H7 (cell line): ENCODE data around the gene YEATS4. TPM values are rescaled to one million over a fixed set of nuclear protein-coding genes. Genes with fewer than 3 reads are reported as not detected.

ENCODE experiments used
- DNase-seq: peaks from one replicate; pipeline ENCODE4 v3.0.0; 2012
- H3K27me3 ChIP-seq: 2 replicates; pipeline ENCODE4 v1.6.0; 2011; ENCODE audit warnings: mild to moderate bottlenecking, low read length; ENCODE audit not compliant: control insufficient read depth, insufficient read depth
- H3K36me3 ChIP-seq: replicated peaks from 2 replicates; pipeline ENCODE4 v1.5.1; 2011; ENCODE audit warnings: low read length; ENCODE audit not compliant: control insufficient read depth, insufficient read depth
- H3K4me3 ChIP-seq: 2 replicates; pipeline ENCODE4 v1.5.1; 2011; ENCODE audit warnings: low read depth, mild to moderate bottlenecking, control low read depth, low read length, moderate library complexity; ENCODE audit not compliant: insufficient read depth
- total RNA-seq: library from RNA; depleted of rRNA; stranded (reverse); fragments of >200 nt; shearing (Covaris generic); gene quantifications from 2 replicates; pipeline ENCODE4 v1.2.3, GENCODE V29; 2014; rRNA removed

YEATS4 gene
- total RNA-seq, 1 experiment from 2014 or later = 45.8 TPM

- Histone ChIP-seq H3K27me3 (no peaks in the 10 kb centered on the region), H3K4me3 (no peak overlapping the region), H3K36me3 (no peaks in the 10 kb centered on the region)
Measured at GRCh38 chr12:69423037-69423905, 63.7 kb downstream of the YEATS4 start.

DNA sequence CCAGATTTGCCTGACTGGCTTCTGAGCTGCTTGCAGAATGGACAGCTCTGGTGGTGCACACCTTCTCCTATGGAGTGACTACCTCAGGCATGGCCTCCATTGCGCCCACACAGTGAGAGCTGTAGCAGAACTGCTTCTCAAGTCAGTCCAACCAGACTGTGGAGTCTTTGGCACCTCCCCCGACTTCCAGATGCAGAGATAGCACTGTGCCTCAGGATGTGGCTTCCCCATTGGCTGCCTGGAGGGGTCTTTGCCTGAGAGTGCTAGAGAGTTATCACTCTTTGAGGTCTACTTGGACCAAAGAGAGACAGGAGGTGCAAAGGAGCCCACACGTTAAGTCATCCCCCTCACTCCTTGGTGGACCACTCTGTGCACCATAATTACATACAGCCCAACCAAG lies 65.9 kb downstream of the YEATS4 start:
- no peak overlapping the region for H3K4me3 ChIP-seq
- no peaks in the 10 kb centered on the region for H3K27me3 ChIP-seq
- DNase-seq = no peak
- H3K36me3 ChIP-seq = no peaks in the 10 kb centered on the region

More at GRCh38 chr12:69423037-69423905, 63.7 kb downstream of the YEATS4 start:
- no peak for DNase-seq

- Histone ChIP-seq H3K36me3 (no peaks in the 10 kb centered on the region), H3K4me3 (no peak overlapping the region), H3K27me3 (no peaks in the 10 kb centered on the region)
- no peak for DNase-seq
Measured at GRCh38 chr12:69428351-69429073, 69.0 kb downstream of the YEATS4 start.

GRCh38 chr12:69430942-69431590 lies 71.5 kb downstream of the YEATS4 start:
- Histone ChIP-seq H3K4me3 (no peak overlapping the region), H3K27me3 (no peaks in the 10 kb centered on the region), H3K36me3 (no peaks in the 10 kb centered on the region)
- no peak for DNase-seq

DNA sequence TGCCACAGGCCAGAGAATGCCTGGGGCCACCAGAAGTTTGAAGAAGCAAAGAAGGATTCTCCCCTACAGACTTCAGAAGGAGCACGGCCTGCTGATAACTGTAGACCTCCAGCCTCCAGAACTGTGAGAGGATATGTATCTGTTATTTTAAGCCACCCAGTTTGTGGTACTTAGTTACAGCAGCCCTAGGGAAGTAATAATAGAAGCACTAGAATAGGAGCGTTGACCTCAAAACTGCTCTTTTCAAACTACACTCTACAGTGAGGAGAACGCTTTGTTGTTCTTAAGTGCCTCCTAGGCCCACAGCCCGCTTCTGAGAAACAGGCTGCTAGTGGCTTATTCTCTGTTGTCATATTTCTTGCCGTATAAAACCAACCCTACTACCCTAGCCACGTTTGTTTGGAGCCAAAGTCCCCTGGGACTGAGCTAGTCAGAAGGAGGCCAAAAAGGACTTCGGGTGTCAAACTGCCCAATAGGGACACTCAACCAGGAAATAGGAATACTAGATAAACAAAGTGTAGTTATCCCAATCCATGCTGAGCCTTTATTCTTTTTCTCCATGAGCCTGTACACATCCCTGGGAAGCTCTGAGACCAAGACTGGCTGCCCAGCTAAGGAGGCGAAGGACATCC lies 72.2 kb downstream of the YEATS4 start:
- no peak for DNase-seq
- H3K4me3 ChIP-seq = no peak overlapping the region
- no peaks in the 10 kb centered on the region for H3K36me3 ChIP-seq
- no peaks in the 10 kb centered on the region for H3K27me3 ChIP-seq

GRCh38 chr12:69433653-69434052 lies 74.1 kb downstream of the YEATS4 start:
- Histone ChIP-seq H3K36me3 (no peaks in the 10 kb centered on the region), H3K27me3 (no peaks in the 10 kb centered on the region), H3K4me3 (no peak overlapping the region)
- no peak for DNase-seq

DNA sequence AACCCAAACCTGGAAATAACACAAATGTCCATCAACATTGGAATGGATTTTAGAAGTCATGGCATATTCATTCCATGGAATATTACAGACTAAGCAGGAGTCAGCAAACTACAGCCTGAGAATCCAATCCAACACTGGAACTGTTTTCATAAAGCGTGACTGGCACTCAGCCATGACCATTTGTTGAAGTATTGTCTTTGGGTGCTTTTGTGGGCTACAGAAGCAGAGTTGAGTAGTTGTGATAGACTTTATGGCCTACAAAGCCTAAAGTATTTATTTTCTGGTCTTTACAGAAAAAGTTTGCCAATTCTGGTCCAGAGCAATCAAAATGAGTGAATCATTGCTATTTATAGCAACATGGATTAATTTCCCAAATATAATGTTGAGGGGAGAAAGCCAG lies 76.1 kb downstream of the YEATS4 start:
- no peak for DNase-seq
- no peak overlapping the region for H3K4me3 ChIP-seq
- H3K27me3 ChIP-seq = no peaks in the 10 kb centered on the region
- H3K36me3 ChIP-seq = no peaks in the 10 kb centered on the region

DNA sequence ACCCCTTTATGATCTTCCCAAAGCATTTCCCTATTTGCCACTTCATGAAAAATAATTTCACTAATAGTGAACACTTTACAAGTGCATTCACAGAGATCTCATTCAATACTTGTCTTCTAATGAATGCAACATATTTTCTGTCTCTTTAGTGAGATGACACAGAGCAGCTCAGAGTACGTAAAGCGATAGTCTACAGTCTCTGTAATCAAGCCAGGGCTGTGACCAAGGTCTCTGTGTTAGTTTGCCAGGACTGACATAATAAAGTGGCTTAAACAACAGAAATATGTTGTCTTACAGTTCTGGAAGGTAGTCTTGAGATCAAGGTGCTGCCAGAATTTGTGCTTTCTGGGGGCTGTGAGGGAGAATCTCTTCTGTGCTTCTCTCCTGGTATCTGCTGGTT lies 77.5 kb downstream of the YEATS4 start:
- Histone ChIP-seq H3K36me3 (no peaks in the 10 kb centered on the region), H3K27me3 (no peaks in the 10 kb centered on the region), H3K4me3 (no peak overlapping the region)
- DNase-seq = no peak

GRCh38 chr12:69438539-69438938 lies 79.0 kb downstream of the YEATS4 start:
- Histone ChIP-seq H3K36me3 (no peaks in the 10 kb centered on the region), H3K27me3 (no peaks in the 10 kb centered on the region), H3K4me3 (no peak overlapping the region)
- DNase-seq = no peak

GRCh38 chr12:69440016-69440415 lies 80.5 kb downstream of the YEATS4 start:
- Histone ChIP-seq H3K4me3 (no peak overlapping the region), H3K36me3 (no peaks in the 10 kb centered on the region), H3K27me3 (no peaks in the 10 kb centered on the region)
- no peak for DNase-seq

Other genes with a start within 250 kb of the YEATS4 start
- gene CPSF6, start 120.2 kb upstream of the YEATS4 start, total RNA-seq = 38.0 and 51.5 TPM in 2 replicates
- gene LYZ, start 11.4 kb upstream of the YEATS4 start, total RNA-seq = not detected in 2 replicates
- 21.8 and 26.3 TPM in 2 replicates for gene FRS2, start 110.6 kb downstream of the YEATS4 start, total RNA-seq
- 480 and 506 TPM in 2 replicates for gene CCT2, start 225.7 kb downstream of the YEATS4 start, total RNA-seq